Testis (tissue), 3 donors: ENCODE data around the gene PTGR2. TPM values are rescaled to one million over a fixed set of nuclear protein-coding genes. Genes with fewer than 3 reads are reported as not detected.

Experiments used
- DNase-seq: peaks from one replicate; pipeline ENCODE4 v3.0.0-alpha.2; 2019
- H3K27ac ChIP-seq, 2 donors: fragments of 200-600 bp; sonication (generic); one replicate each; pipeline ENCODE4 v1.5.1; 2019
- H3K27me3 ChIP-seq: fragments of 200-600 bp; sonication (generic); one replicate; pipeline ENCODE4 v1.5.1; 2019
- H3K36me3 ChIP-seq: fragments of 200-600 bp; sonication (generic); one replicate; pipeline ENCODE4 v1.5.1; 2017; ENCODE audit warnings: low read depth; ENCODE audit errors: missing control alignments
- H3K4me1 ChIP-seq: fragments of 200-600 bp; sonication (generic); one replicate; pipeline ENCODE4 v1.5.1; 2019
- H3K4me3 ChIP-seq, 2 donors: fragments of 200-600 bp; sonication (generic); one replicate each; pipeline ENCODE4 v1.5.1; 2017 to 2019
- H3K9me3 ChIP-seq: fragments of 200-600 bp; sonication (generic); one replicate; pipeline ENCODE4 v1.5.1; 2017
- CTCF ChIP-seq, 3 experiments: fragments of 450-650 bp in 2 of 3; fragments of 200-600 bp in 1 of 3; sonication (generic) in 1 of 3; IDR thresholded peaks; one replicate each; pipeline ENCODE4 v1.5.1; 2016 to 2019; ENCODE audit warnings: antibody characterized with exemption in 3 of 3, mild to moderate bottlenecking in 2 of 3, moderate library complexity in 1 of 3
- POLR2A ChIP-seq: fragments of 450-650 bp; IDR thresholded peaks from one replicate; pipeline ENCODE4 v1.6.1; 2017; ENCODE audit warnings: antibody characterized with exemption, mild to moderate bottlenecking, moderate library complexity
- WGBS, 2 donors: methylation state at CpG; one replicate each; pipeline ENCODE4 v1.1.5; 2018; 5-methylcytosine and 5-hydroxymethylcytosine counted together
- intact Hi-C: fragments of 100-400 bp; cut with DNase I; formaldehyde crosslinking; loops from one replicate; pipeline ENCODE4 v1.15.1; 2023; ENCODE audit warnings: low total_unique reads
- polyA plus RNA-seq: library from polyadenylated mRNA; stranded (reverse); fragments of 350-450 nt; fragmentation: Illumina TruSeq; extraction: RNeasy Lipid Tissue Mini Kit (QIAGEN cat#74804); gene quantifications from one replicate; pipeline ENCODE4 v1.2.3, GENCODE V29; 2014; ENCODE audit warnings: low read depth, low replicate concordance; ENCODE audit not compliant: insufficient read depth
- total RNA-seq, 2 donors: library from RNA; depleted of rRNA; stranded (reverse); fragments of >200 nt; gene quantifications; one replicate each; pipeline ENCODE4 v1.2.3, GENCODE V29; 2016

PTGR2 gene
- total and polyA plus RNA-seq, 3 donors from 2014 or later = 11.8 to 19.4 (median 19.1) TPM

- Histone ChIP-seq H3K4me3 (no peak overlapping the region), H3K27me3 (no peaks in the 10 kb centered on the region), H3K36me3 (no peaks in the 10 kb centered on the region), H3K9me3 (no peaks in the 10 kb centered on the region), H3K27ac (no peak overlapping the region), H3K4me1 (peaks cover 5% of the 10 kb centered on the region)
- no peak for TF ChIP-seq POLR2A
- TF ChIP-seq CTCF (IDR thresholded peaks at IDR 0.05) = no peak
- no peak for DNase-seq
- 46 to 58% methylated on average over 4 of the region's 4 CpGs for WGBS, 2 donors
- intact Hi-C loops = no loop called here
These were observed 35.2 kb upstream of the PTGR2 start for GRCh38 chr14:73816393-73816816.

DNA sequence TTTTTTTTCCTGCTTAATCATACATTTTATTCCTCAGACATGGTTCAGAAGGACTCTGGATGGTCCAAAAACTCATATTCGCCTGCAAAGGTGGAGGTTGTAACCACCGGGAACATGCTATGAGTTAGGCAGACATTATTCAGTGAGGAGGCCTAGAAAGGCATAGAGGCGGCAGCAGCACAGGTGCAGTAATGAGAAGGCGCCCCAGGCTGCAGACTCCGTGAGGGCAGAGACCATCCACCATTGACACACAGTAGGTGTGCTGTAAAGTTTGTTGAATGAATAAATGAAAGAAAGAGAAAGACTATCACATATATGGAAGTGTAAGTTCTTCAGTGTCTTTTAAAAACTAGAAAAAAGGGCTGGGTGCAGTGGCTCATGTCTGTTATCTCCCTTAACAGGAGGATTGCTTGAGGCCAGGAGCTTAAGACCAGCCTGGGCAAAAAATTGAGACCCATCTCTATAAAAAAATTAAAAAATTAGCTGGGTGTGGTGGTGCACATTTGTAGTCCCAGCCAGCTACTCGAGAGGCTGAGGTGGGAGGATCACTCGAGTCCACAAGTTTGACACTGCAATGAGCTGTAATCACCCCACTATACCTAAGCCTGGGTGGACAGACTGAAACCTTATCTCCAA, 34.5 kb upstream of the PTGR2 start:
- WGBS, 2 donors = 87 to 95% methylated on average over 7 of the region's 7 CpGs
- H3K4me3 ChIP-seq = no peak overlapping the region

GRCh38 chr14:73818821-73819220, 32.8 kb upstream of the PTGR2 start:
- no peak overlapping the region for H3K27ac ChIP-seq
- intact Hi-C loops = no loop called here
- no peak for TF ChIP-seq CTCF (IDR thresholded peaks at IDR 0.05)
- TF ChIP-seq POLR2A = no peak
- no peaks in the 10 kb centered on the region for H3K27me3 ChIP-seq
- 88 to 90% methylated on average over 9 of the region's 9 CpGs for WGBS, 2 donors
- DNase-seq = no peak
- H3K4me3 ChIP-seq = no peak overlapping the region
- peaks cover 5% of the 10 kb centered on the region for H3K4me1 ChIP-seq
- H3K36me3 ChIP-seq = no peaks in the 10 kb centered on the region
- H3K9me3 ChIP-seq = no peaks in the 10 kb centered on the region

More for the DNA sequence above, 34.5 kb upstream of the PTGR2 start:
- Histone ChIP-seq H3K27ac (no peak overlapping the region), H3K9me3 (no peaks in the 10 kb centered on the region), H3K4me1 (peaks cover 5% of the 10 kb centered on the region), H3K27me3 (no peaks in the 10 kb centered on the region), H3K36me3 (no peaks in the 10 kb centered on the region)
- TF ChIP-seq POLR2A (no peak), CTCF (IDR thresholded peaks at IDR 0.05) (no peak)
- DNase-seq = no peak
- intact Hi-C loops = no loop called here

- no peak overlapping the region for H3K27ac ChIP-seq
- H3K36me3 ChIP-seq = no peaks in the 10 kb centered on the region
- H3K4me1 ChIP-seq = peaks cover 5% of the 10 kb centered on the region
- no peak overlapping the region for H3K4me3 ChIP-seq
- 87 to 90% methylated on average over 3 of the region's 3 CpGs for WGBS, 2 donors
- H3K27me3 ChIP-seq = no peaks in the 10 kb centered on the region
- H3K9me3 ChIP-seq = no peaks in the 10 kb centered on the region
- intact Hi-C loops = no loop called here
- TF ChIP-seq CTCF (IDR thresholded peaks at IDR 0.05) (no peak), POLR2A (no peak)
- DNase-seq = no peak
These were observed 31.0 kb upstream of the PTGR2 start for GRCh38 chr14:73820631-73821030.

DNA sequence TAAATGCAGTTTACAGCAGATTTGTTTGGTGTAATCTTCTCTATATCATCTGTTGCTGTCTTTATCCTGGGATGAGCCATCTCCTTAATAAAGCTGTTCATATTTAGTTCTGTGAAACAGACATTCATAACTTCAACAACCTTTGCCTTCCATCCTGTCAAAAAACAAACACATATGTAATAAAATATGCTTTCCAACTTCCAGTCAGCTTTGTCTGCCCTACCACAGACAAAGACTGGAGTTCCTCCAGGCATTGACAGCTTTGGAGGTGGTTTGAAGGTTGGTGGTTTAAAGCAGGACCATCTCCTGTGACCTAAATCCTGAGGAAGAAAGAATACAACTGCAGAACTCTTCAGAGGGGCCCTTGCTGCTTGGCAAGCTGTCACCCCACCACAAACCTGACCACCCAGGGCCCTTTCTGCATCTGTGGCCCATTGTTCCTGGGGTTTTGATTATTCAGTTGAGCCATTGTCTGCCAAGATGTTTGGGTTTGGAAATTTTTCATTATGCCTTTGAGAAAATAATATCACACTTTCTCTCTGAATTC, 28.2 kb upstream of the PTGR2 start:
- Histone ChIP-seq H3K27ac (no peak overlapping the region), H3K4me1 (no peaks in the 10 kb centered on the region), H3K4me3 (no peak overlapping the region), H3K36me3 (no peaks in the 10 kb centered on the region), H3K27me3 (no peaks in the 10 kb centered on the region), H3K9me3 (no peaks in the 10 kb centered on the region)
- TF ChIP-seq CTCF (IDR thresholded peaks at IDR 0.05) (no peak), POLR2A (no peak)
- DNase-seq = no peak
- intact Hi-C loops = no loop called here
